ENCODE data around the gene PDILT. TPM values are rescaled to one million over a fixed set of nuclear protein-coding genes. Genes with fewer than 3 reads are reported as not detected.

The PDILT gene
- total RNA-seq, 2 donors from 2014 or later: not detected

- H3K36me3 Mint-ChIP-seq: no peaks in the 10 kb centered on the region
- peak in 1 of 2 donors; percentile 58 for DNase-seq (ENCODE audit: low spot score in 2 of 2)
- ATAC-seq: no peak
- H3K9me3 Mint-ChIP-seq: no peaks in the 10 kb centered on the region
- no peak overlapping the region for H3K27ac Mint-ChIP-seq
Observed at GRCh38 chr16:20385844-20386832, 18.4 kb downstream of the PDILT start.

- peak in 1 of 2 donors; percentile 51 for DNase-seq (ENCODE audit: low spot score in 2 of 2)
- ATAC-seq: peak; percentile 60 to 75
- no peaks in the 10 kb centered on the region for H3K36me3 Mint-ChIP-seq
- no peak overlapping the region for H3K27ac Mint-ChIP-seq
- H3K9me3 Mint-ChIP-seq: no peaks in the 10 kb centered on the region
Observed at GRCh38 chr16:20383106-20384029, 21.2 kb downstream of the PDILT start.

- DNase-seq (ENCODE audit: low spot score in 2 of 2): no peak
- Mint-ChIP-seq H3K36me3 (no peaks in the 10 kb centered on the region), H3K27ac (no peak overlapping the region), H3K9me3 (no peaks in the 10 kb centered on the region)
- no peak for ATAC-seq
Observed at GRCh38 chr16:20382202-20382948, 22.2 kb downstream of the PDILT start.

- Mint-ChIP-seq H3K9me3 (no peaks in the 10 kb centered on the region), H3K27ac (no peak overlapping the region), H3K36me3 (no peaks in the 10 kb centered on the region)
- no peak for DNase-seq (ENCODE audit: low spot score in 2 of 2)
- ATAC-seq: no peak
Observed at GRCh38 chr16:20380782-20381181, 23.8 kb downstream of the PDILT start.

- ATAC-seq (no peak), DNase-seq (ENCODE audit: low spot score in 2 of 2) (no peak)
- H3K9me3 Mint-ChIP-seq: no peaks in the 10 kb centered on the region
- H3K36me3 Mint-ChIP-seq: no peaks in the 10 kb centered on the region
- H3K27ac Mint-ChIP-seq: no peak overlapping the region
Observed at GRCh38 chr16:20377181-20377580, 27.4 kb downstream of the PDILT start.

GRCh38 chr16:20372701-20373100, 31.8 kb downstream of the PDILT start:
- no peak for DNase-seq (ENCODE audit: low spot score in 2 of 2)
- Mint-ChIP-seq H3K36me3 (no peaks in the 10 kb centered on the region), H3K27ac (no peak overlapping the region), H3K9me3 (no peaks in the 10 kb centered on the region)
- no peak for ATAC-seq

- no peaks in the 10 kb centered on the region for H3K9me3 Mint-ChIP-seq
- no peak for ATAC-seq
Observed at GRCh38 chr16:20369452-20370054, 35.0 kb downstream of the PDILT start.

GRCh38 chr16:20364051-20364450, 40.5 kb downstream of the PDILT start:
- Mint-ChIP-seq H3K9me3 (no peaks in the 10 kb centered on the region), H3K27ac (no peak overlapping the region), H3K36me3 (no peaks in the 10 kb centered on the region)
- ATAC-seq (no peak), DNase-seq (ENCODE audit: low spot score in 2 of 2) (no peak)

More at GRCh38 chr16:20369452-20370054, 35.0 kb downstream of the PDILT start:
- Mint-ChIP-seq H3K27ac (no peak overlapping the region), H3K36me3 (no peaks in the 10 kb centered on the region)
- no peak for DNase-seq (ENCODE audit: low spot score in 2 of 2)

GRCh38 chr16:20363191-20363590, 41.3 kb downstream of the PDILT start:
- Mint-ChIP-seq H3K36me3 (no peaks in the 10 kb centered on the region), H3K27ac (no peak overlapping the region), H3K9me3 (no peaks in the 10 kb centered on the region)
- ATAC-seq (no peak), DNase-seq (ENCODE audit: low spot score in 2 of 2) (no peak)

GRCh38 chr16:20359997-20360396, 44.5 kb downstream of the PDILT start:
- Mint-ChIP-seq H3K27ac (no peak overlapping the region), H3K9me3 (peaks cover 2 to 4% of the 10 kb centered on the region in 2 donors), H3K36me3 (no peaks in the 10 kb centered on the region)
- DNase-seq (ENCODE audit: low spot score in 2 of 2): no peak
- no peak for ATAC-seq

- Mint-ChIP-seq H3K27ac (no peak overlapping the region), H3K36me3 (no peaks in the 10 kb centered on the region), H3K9me3 (peaks cover 4 to 5% of the 10 kb centered on the region in 2 donors)
- no peak for DNase-seq (ENCODE audit: low spot score in 2 of 2)
- no peak for ATAC-seq
Observed at GRCh38 chr16:20355114-20355782, 49.3 kb downstream of the PDILT start.

GRCh38 chr16:20353379-20353778, 51.2 kb downstream of the PDILT start:
- H3K9me3 Mint-ChIP-seq: peaks cover 4 to 5% of the 10 kb centered on the region in 2 donors

GRCh38 chr16:20352615-20353014, 51.9 kb downstream of the PDILT start, which contains the start of gene UMOD:
UMOD (minus strand) TSS chr16:20352715; CDS start chr16:20350737, 1,978 bp downstream.
- H3K27ac Mint-ChIP-seq: no peak within 1 kb of the TSS
- no peak for ATAC-seq

More at GRCh38 chr16:20353379-20353778, 51.2 kb downstream of the PDILT start:
- no peak for ATAC-seq
- no peak for DNase-seq (ENCODE audit: low spot score in 2 of 2)
- Mint-ChIP-seq H3K36me3 (no peaks in the 10 kb centered on the region), H3K27ac (no peak overlapping the region)

GRCh38 chr16:20349615-20350014, 54.9 kb downstream of the PDILT start:
- H3K27ac Mint-ChIP-seq: no peak overlapping the region
- DNase-seq (ENCODE audit: low spot score in 2 of 2) (no peak), ATAC-seq (no peak)
- no peaks in the 10 kb centered on the region for H3K9me3 Mint-ChIP-seq
- no peaks in the 10 kb centered on the region for H3K36me3 Mint-ChIP-seq

More at GRCh38 chr16:20352615-20353014, 51.9 kb downstream of the PDILT start, which contains the start of gene UMOD:
- DNase-seq (ENCODE audit: low spot score in 2 of 2): no peak
- no peaks in the 10 kb centered on the region for H3K36me3 Mint-ChIP-seq
- peaks cover 4 to 5% of the 10 kb centered on the region in 2 donors for H3K9me3 Mint-ChIP-seq

GRCh38 chr16:20348365-20349185, 56.0 kb downstream of the PDILT start:
- ATAC-seq: no peak
- no peak for DNase-seq (ENCODE audit: low spot score in 2 of 2)

More at GRCh38 chr16:20348365-20349185, 56.0 kb downstream of the PDILT start:
- Mint-ChIP-seq H3K9me3 (no peaks in the 10 kb centered on the region), H3K36me3 (no peaks in the 10 kb centered on the region), H3K27ac (no peak overlapping the region)
